HepG2 (cell line): Measurements from ENCODE around the gene STC2. TPM values are rescaled to one million over a fixed set of nuclear protein-coding genes. Genes with fewer than 3 reads are reported as not detected.

Experiments used
- ATAC-seq: fragments of 200-7000 bp; cut with Tn5 transposase; 3 replicates; pipeline ENCODE4 v1.9.1; 2020; ENCODE audit warnings: mild to moderate bottlenecking, moderate library complexity
- BruUV-seq: library from RNA; stranded (reverse); fragments of 400-500 nt; replicated peaks from 2 replicates; lab custom pipeline; 2021; lab: Mats Ljungman, UMichigan
- CTCF ChIA-PET: fragments of 300-600 bp; formaldehyde crosslinking; extraction: SDS; loops from one replicate; lab custom pipeline; 2021; ENCODE audit warnings: low total read pairs, inconsistent platforms, low intra/inter-chr PET ratio; lab: Yijun Ruan, JAX
- POLR2A ChIA-PET: fragments of 350-600 bp; sonication (Branson Sonifier 250); formaldehyde crosslinking; loops from one replicate; lab custom pipeline; 2020; ENCODE audit warnings: antibody characterized with exemption, inconsistent platforms; lab: Yijun Ruan, JAX
- DNase-seq: peaks from one replicate; pipeline ENCODE4 v3.0.0-alpha.2; 2015; ENCODE audit warnings: low spot score
- FAIRE-seq: peaks from 3 replicates; lab custom pipeline; 2011; peaks lifted over from hg19 to GRCh38; lab: Jason Lieb, UNC
- H2AFZ ChIP-seq: one replicate; pipeline ENCODE4 v1.6.1; 2011; ENCODE audit warnings: low read length, inconsistent platforms
- H3K27ac ChIP-seq: fragments of 300-600 bp; 3 replicates; pipeline ENCODE4 v1.8.0; 2011; ENCODE audit warnings: mixed run types, mild to moderate bottlenecking, mixed read lengths, low read length, inconsistent platforms; ENCODE audit not compliant: insufficient read depth; ENCODE audit errors: extremely low read length
- H3K27me3 ChIP-seq, 2 experiments: fragments of 200-600 bp in 1 of 2; 2 replicates in 1 of 2; 3 replicates in 1 of 2; pipeline versions ENCODE4 v1.6.0 to v1.8.0; 2011; ENCODE audit warnings: low read length in 2 of 2, mild to moderate bottlenecking in 2 of 2, moderate library complexity in 2 of 2, inconsistent platforms in 1 of 2; ENCODE audit not compliant: insufficient read depth in 2 of 2, control insufficient read depth in 1 of 2
- H3K36me3 ChIP-seq, 2 experiments: fragments of 200-600 bp in 1 of 2; replicated peaks in 1 of 2; 2 replicates in 1 of 2; 3 replicates in 1 of 2; pipeline versions ENCODE4 v1.5.1 to v1.8.0; 2011; ENCODE audit warnings: low read length in 2 of 2, inconsistent platforms in 1 of 2; ENCODE audit not compliant: insufficient read depth in 2 of 2, control insufficient read depth in 1 of 2
- H3K4me1 ChIP-seq: 2 replicates; pipeline ENCODE4 v1.5.1; 2012; ENCODE audit warnings: low read length, inconsistent platforms; ENCODE audit not compliant: insufficient read depth
- H3K4me2 ChIP-seq: 2 replicates; pipeline ENCODE4 v1.6.0; 2011; ENCODE audit warnings: low read depth, low read length, inconsistent platforms
- H3K4me3 ChIP-seq, 3 experiments: fragments of 200-600 bp in 1 of 3; sonication (generic), shearing (Covaris generic) in 1 of 3; replicated peaks in 1 of 3; 2 replicates each; pipeline ENCODE4 v1.5.1; 2011 to 2016; ENCODE audit warnings: low read length in 3 of 3, inconsistent platforms in 2 of 3, low read depth in 2 of 3, mild to moderate bottlenecking in 2 of 3, control low read depth in 1 of 3, mixed read lengths in 1 of 3; ENCODE audit not compliant: insufficient read depth in 1 of 3
- H3K79me2 ChIP-seq: one replicate; pipeline ENCODE4 v1.6.1; 2011; ENCODE audit warnings: low read length, inconsistent platforms; ENCODE audit not compliant: insufficient read depth
- H3K9ac ChIP-seq: 2 replicates; pipeline ENCODE4 v1.6.0; 2011; ENCODE audit warnings: mild to moderate bottlenecking, low read depth, low read length, inconsistent platforms; ENCODE audit not compliant: insufficient read depth
- H3K9me3 ChIP-seq: 2 replicates; pipeline ENCODE4 v1.5.1; 2012; ENCODE audit warnings: mild to moderate bottlenecking, low read length
- H4K20me1 ChIP-seq: 2 replicates; pipeline ENCODE4 v1.6.0; 2011; ENCODE audit warnings: inconsistent platforms, mild to moderate bottlenecking, low read length, moderate library complexity; ENCODE audit not compliant: insufficient read depth
- FOXP1 ChIP-seq, 2 experiments: fragments of 450-650 bp in 1 of 2; IDR thresholded peaks; 2 replicates each; pipeline ENCODE4 v1.6.1; 2017 to 2018; ENCODE audit warnings: antibody characterized with exemption in 1 of 2
- GATAD2A ChIP-seq: IDR thresholded peaks from 2 replicates; pipeline ENCODE4 v1.6.1; 2016
- KDM4B ChIP-seq: sonication (generic); formaldehyde crosslinking; IDR thresholded peaks from 2 replicates; pipeline ENCODE4 v1.4.0; 2020; ENCODE audit warnings: missing genetic modification reagents
- PLSCR1 ChIP-seq: sonication (generic); formaldehyde crosslinking; IDR thresholded peaks from 2 replicates; pipeline ENCODE4 v1.5.0; 2020; ENCODE audit warnings: missing genetic modification reagents, mild to moderate bottlenecking, borderline replicate concordance
- REXO4 ChIP-seq: sonication (generic); formaldehyde crosslinking; IDR thresholded peaks from 2 replicates; pipeline ENCODE4 v1.8.0; 2022; ENCODE audit warnings: missing genetic modification reagents, mild to moderate bottlenecking, borderline replicate concordance
- ZNF263 ChIP-seq: sonication (generic); formaldehyde crosslinking; IDR thresholded peaks from 2 replicates; pipeline ENCODE4 v1.4.0; 2020; ENCODE audit warnings: missing genetic modification reagents
- ZNF276 ChIP-seq: sonication (generic); formaldehyde crosslinking; IDR thresholded peaks from 2 replicates; pipeline ENCODE4 v1.4.0; 2020; ENCODE audit warnings: mild to moderate bottlenecking, low read depth, missing genetic modification reagents
- ZNF281 ChIP-seq: sonication (generic); formaldehyde crosslinking; IDR thresholded peaks from 2 replicates; pipeline ENCODE4 v1.4.0; 2020; ENCODE audit warnings: missing genetic modification reagents, borderline replicate concordance
- ZNF570 ChIP-seq: sonication (generic); formaldehyde crosslinking; IDR thresholded peaks from 2 replicates; pipeline ENCODE4 v1.4.0; 2020; ENCODE audit warnings: mild to moderate bottlenecking, missing genetic modification reagents, borderline replicate concordance
- ZNF7 ChIP-seq: IDR thresholded peaks from 2 replicates; pipeline ENCODE4 v1.6.1; 2016; ENCODE audit warnings: missing biosample characterization, missing genetic modification reagents
- ZNF792 ChIP-seq: IDR thresholded peaks from 2 replicates; pipeline ENCODE4 v1.6.1; 2016
- ZSCAN21 ChIP-seq: sonication (generic); formaldehyde crosslinking; IDR thresholded peaks from 2 replicates; pipeline ENCODE4 v1.8.0; 2022; ENCODE audit warnings: mild to moderate bottlenecking, missing genetic modification reagents, moderate library complexity, borderline replicate concordance
- WGBS: methylation state at CpG from one replicate; pipeline ENCODE4 v1.1.6; 2017; ENCODE audit warnings: low lambda C conversion rate; 5-methylcytosine and 5-hydroxymethylcytosine counted together
- in situ Hi-C: cut with HindIII; loops from 2 replicates; pipeline ENCODE4 v1.10.0; 2017; ENCODE audit warnings: low pct_unique_long_range_greater_than_20kb; ENCODE audit not compliant: extremely low pct_ligation_motif_present
- intact Hi-C: fragments of 100-400 bp; cut with micrococcal nuclease; formaldehyde crosslinking; loops from one replicate; pipeline ENCODE4 v1.10.0; 2022; ENCODE audit not compliant: unreplicated experiment
- polyA plus RNA-seq, 8 experiments: library from polyadenylated mRNA; depleted of rRNA in 3 of 8; stranded (reverse) in 7 of 8; unstranded in 1 of 8; fragments of >200 nt; fragmentation: Illumina TruSeq in 4 of 8; extraction: Trizol in 4 of 8; gene quantifications; 2 replicates each; pipeline versions ENCODE4 v1.2.1 to v1.2.3, GENCODE V29; 2011 to 2016; ENCODE audit warnings: low read depth in 4 of 8, missing spikeins in 1 of 8, mixed read lengths in 1 of 8; ENCODE audit not compliant: insufficient read depth in 1 of 8
- total RNA-seq, 5 experiments: library from RNA; depleted of rRNA; stranded (reverse); fragments of >200 nt; fragmentation: Illumina TruSeq; extraction: Trizol; gene quantifications; 2 replicates each; pipeline ENCODE4 v1.2.3, GENCODE V29; 2016; ENCODE audit warnings: low read depth in 1 of 5

STC2 gene
- total and polyA plus RNA-seq, 2 of the 13 experiments (the other 11 are each of a cell fraction or from before 2014, with no cell fraction given): 27.1 to 69.2 TPM

- 43% methylated on average over 7 of the region's 10 CpGs for WGBS
- H3K4me1 ChIP-seq: 0 out of 2 replicates have a peak, but pooled peaks cover under 1% of the 10 kb centered on the region
- FAIRE-seq (no peak), ATAC-seq (no peak), DNase-seq (no peak)
- no peaks in the 10 kb centered on the region for H4K20me1 ChIP-seq
- no peak overlapping the region for H3K27ac ChIP-seq
- H3K36me3 ChIP-seq: no peaks in the 10 kb centered on the region
- no peak overlapping the region for H3K9ac ChIP-seq
- in situ Hi-C loops: no loop called here
- no TSS peak for BruUV-seq
- peaks cover 0 to 8% of the 10 kb centered on the region in 2 experiments; a peak in 1 of 5 replicates for H3K27me3 ChIP-seq
- intact Hi-C loops: no loop called here
- no peak overlapping the region for H3K4me3 ChIP-seq
- ChIA-PET CTCF (no interaction called here), POLR2A (no interaction called here)
- no peaks in the 10 kb centered on the region for H3K9me3 ChIP-seq
- H2AFZ ChIP-seq: no peak overlapping the region
- no peak overlapping the region; the same call in 1 of the 2 replicates for H3K4me2 ChIP-seq
- no peaks in the 10 kb centered on the region for H3K79me2 ChIP-seq
- TF ChIP-seq ZNF263 (peak; percentile 89), FOXP1 (IDR thresholded peaks at IDR 0.05) (no peak), FOXP1 (CRISPR knock-in tag; IDR thresholded peaks at IDR 0.05) (no peak)
These were observed 56.8 kb downstream of the STC2 start for GRCh38 chr5:173271419-173271818.

- ATAC-seq: no peak
- POLR2A ChIA-PET: no interaction called here
- in situ Hi-C loops: no loop called here
- peaks cover 18% of the 10 kb centered on the region for H3K4me1 ChIP-seq
- TF ChIP-seq ZNF792 (CRISPR knock-in tag) (no peak), ZSCAN21 (no peak), REXO4 (no peak), KDM4B (CRISPR knock-in tag) (no peak), PLSCR1 (CRISPR knock-in tag) (no peak), ZNF276 (CRISPR knock-in tag) (no peak), ZNF281 (CRISPR knock-in tag) (no peak), ZNF570 (no peak), GATAD2A (no peak), ZNF7 (no peak)
- H4K20me1 ChIP-seq: no peaks in the 10 kb centered on the region
- H3K36me3 ChIP-seq: no peaks in the 10 kb centered on the region
- BruUV-seq: no TSS peak
- no peaks in the 10 kb centered on the region for H3K79me2 ChIP-seq
- H3K4me3 ChIP-seq: no peak overlapping the region
- CTCF ChIA-PET: no interaction called here
- H3K9me3 ChIP-seq: no peaks in the 10 kb centered on the region
- intact Hi-C loops: no loop called here
- no peak for FAIRE-seq
- no peak overlapping the region for H3K27ac ChIP-seq
- H3K4me2 ChIP-seq: no peak overlapping the region
- WGBS: 32% methylated on average over 14 of the region's 14 CpGs
- DNase-seq: no peak
- no peak overlapping the region for H2AFZ ChIP-seq
- H3K9ac ChIP-seq: no peak overlapping the region
- peaks cover 0 to 8% of the 10 kb centered on the region in 2 experiments; a peak in 2 of 5 replicates for H3K27me3 ChIP-seq
These were observed 59.3 kb downstream of the STC2 start for GRCh38 chr5:173268750-173269432.
